LNCaP clone FGC (cell line): ENCODE data around the gene MOGAT3.

Source experiments
- DNase-seq: peaks from one replicate; pipeline ENCODE4 v3.0.0-alpha.2; 2011; ENCODE audit warnings: low read depth
- H3K4me3 ChIP-seq: 2 replicates; pipeline ENCODE4 v1.5.1; 2011; ENCODE audit warnings: mild to moderate bottlenecking, low read depth, low read length, control low read depth
- CTCF ChIP-seq: IDR thresholded peaks from 2 replicates; pipeline ENCODE4 v1.5.1; 2012; ENCODE audit warnings: mild to moderate bottlenecking; ENCODE audit not compliant: control insufficient read depth, insufficient read depth; ENCODE audit errors: extremely low read depth

The MOGAT3 gene

DNA sequence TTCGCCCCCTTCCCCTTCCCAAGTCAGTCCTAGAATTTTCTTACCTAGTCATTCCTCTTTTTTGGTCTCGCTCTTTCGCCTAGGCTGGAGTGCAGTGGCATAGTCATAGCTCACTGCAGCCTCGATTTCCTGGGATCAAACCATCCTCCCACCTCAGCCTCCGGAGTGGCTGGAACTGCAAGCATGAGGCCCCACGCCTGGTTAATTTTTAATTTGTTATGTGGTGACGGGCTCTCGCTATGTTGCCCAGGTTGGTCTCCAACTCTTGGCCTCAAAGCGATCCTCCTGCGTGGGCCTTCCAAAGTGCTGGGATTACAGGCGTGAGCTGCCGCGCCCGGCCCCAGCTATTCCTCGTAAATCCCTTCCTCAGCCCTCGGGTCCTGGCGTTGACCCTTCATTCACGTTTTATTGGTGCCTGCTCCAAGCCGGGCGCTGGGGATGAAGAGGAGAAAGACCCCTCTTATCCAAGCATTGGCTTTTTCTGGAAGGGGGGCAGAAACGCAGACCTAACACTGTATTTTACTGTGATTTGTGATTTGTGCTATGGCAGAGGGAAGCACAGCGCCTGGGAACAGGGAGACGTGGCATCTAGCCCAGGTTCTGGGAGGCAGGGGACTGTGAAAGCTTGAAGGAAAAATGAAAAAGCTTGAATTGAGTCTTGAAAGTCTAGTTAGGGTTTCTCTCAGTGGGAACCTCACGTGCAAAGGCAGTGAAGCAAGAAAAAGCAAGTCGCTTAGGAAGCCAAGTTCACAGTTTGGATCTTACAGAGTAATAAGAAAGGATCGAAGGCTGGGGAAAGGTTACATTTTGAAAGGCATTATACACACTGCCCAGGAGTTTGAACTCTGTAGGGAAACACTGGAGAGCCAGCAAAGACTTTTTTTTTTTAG is 17.6 kb upstream of the MOGAT3 start:
- no peak for DNase-seq
- H3K4me3 ChIP-seq, result peak overlapping the region; percentile 96
- TF ChIP-seq CTCF, result no peak

GRCh38 chr7:101217388-101218235 is 16.8 kb upstream of the MOGAT3 start, which contains the start of the genes PLOD3 and ZNHIT1:
Gene PLOD3, minus strand, starts transcription at chr7:101217581. Its CDS starts 307 bp downstream, at chr7:101217274.
Gene ZNHIT1, plus strand, starts transcription at chr7:101218165. Its CDS starts 31 bp downstream, at chr7:101218196.
- peak within 1 kb of the TSS; percentile 96 for H3K4me3 ChIP-seq
- peak; percentile 7; the same call in 1 of the 2 replicates for TF ChIP-seq CTCF
- DNase-seq, result peak; percentile 93

- H3K4me3 ChIP-seq, result peak overlapping the region; percentile 96
- no peak for DNase-seq
- no peak for TF ChIP-seq CTCF
Measured at GRCh38 chr7:101216860-101217387, 16.1 kb upstream of the MOGAT3 start.

GRCh38 chr7:101216001-101216859 is 15.4 kb upstream of the MOGAT3 start:
- H3K4me3 ChIP-seq, result peak overlapping the region; percentile 96
- TF ChIP-seq CTCF, result no peak
- no peak for DNase-seq

GRCh38 chr7:101212014-101212413 is 11.2 kb upstream of the MOGAT3 start:
- no peak overlapping the region for H3K4me3 ChIP-seq
- no peak for DNase-seq
- TF ChIP-seq CTCF, result no peak

DNA sequence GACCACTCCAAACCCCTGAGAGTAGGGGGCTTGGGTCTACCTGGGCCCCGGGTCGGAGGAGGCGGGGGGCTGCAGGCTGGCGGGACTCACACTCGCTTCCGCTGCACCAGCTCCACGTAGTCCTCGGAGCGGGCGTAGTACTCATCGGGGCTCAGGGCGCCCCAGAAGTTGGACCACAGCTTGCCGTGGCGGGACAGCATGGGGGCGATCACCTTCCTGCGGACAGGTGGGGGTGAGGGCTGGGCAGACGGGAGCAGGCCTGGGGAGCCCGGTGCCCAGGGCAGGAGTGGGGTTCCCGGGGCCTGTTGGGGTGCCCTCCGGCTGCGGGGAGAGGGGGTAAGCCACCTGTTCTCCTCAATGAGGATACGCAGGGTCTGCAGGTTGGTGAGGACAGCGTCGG is 10.7 kb upstream of the MOGAT3 start:
- no peak for DNase-seq
- no peak for TF ChIP-seq CTCF
- H3K4me3 ChIP-seq, result no peak overlapping the region
